Uterus (tissue), 4 donors: ENCODE results near the gene ABI3BP. TPM values are rescaled to one million over a fixed set of nuclear protein-coding genes. Genes with fewer than 3 reads are reported as not detected.

ENCODE experiments used
- DNase-seq, 2 donors: peaks; one replicate each; pipeline ENCODE4 v3.0.0-alpha.2; 2019 to 2020
- H3K27ac ChIP-seq, 2 donors: fragments of 200-600 bp; sonication (generic); 1 replicate in 1 of 2; 2 replicates in 1 of 2; pipeline ENCODE4 v1.5.1; 2016 to 2018
- H3K27me3 ChIP-seq, 2 donors: fragments of 200-600 bp; sonication (generic); one replicate each; pipeline ENCODE4 v1.5.1; 2018 to 2019; ENCODE audit warnings: control low read depth in 1 of 2
- H3K36me3 ChIP-seq, 2 donors: fragments of 200-600 bp; sonication (generic); one replicate each; pipeline ENCODE4 v1.5.1; 2019; ENCODE audit warnings: control low read depth in 1 of 2
- H3K4me1 ChIP-seq, 2 donors: fragments of 200-600 bp; sonication (generic); one replicate each; pipeline ENCODE4 v1.5.1; 2018 to 2019; ENCODE audit warnings: control low read depth in 1 of 2
- H3K4me3 ChIP-seq, 2 donors: fragments of 200-600 bp; sonication (generic); 1 replicate in 1 of 2; 2 replicates in 1 of 2; pipeline ENCODE4 v1.5.1; 2018 to 2019; ENCODE audit warnings: mild to moderate bottlenecking in 1 of 2
- H3K9me3 ChIP-seq, 2 donors: fragments of 200-600 bp; sonication (generic); one replicate each; pipeline ENCODE4 v1.5.1; 2019; ENCODE audit warnings: control low read depth in 1 of 2
- POLR2A ChIP-seq, 2 donors: fragments of 450-650 bp; IDR thresholded peaks; one replicate each; pipeline ENCODE4 v1.6.1; 2016; ENCODE audit warnings: antibody characterized with exemption in 2 of 2, mild to moderate bottlenecking in 1 of 2, moderate library complexity in 1 of 2
- intact Hi-C: fragments of 100-400 bp; cut with DNase I; formaldehyde crosslinking; loops from one replicate; pipeline ENCODE4 v1.15.1; 2023; ENCODE audit warnings: low total_unique reads
- total RNA-seq, 4 donors: library from RNA; depleted of rRNA in 3 of 4; stranded (reverse); fragments of >200 nt in 3 of 4; gene quantifications; one replicate each; pipeline versions ENCODE4 v1.1.0 to v1.2.4, GENCODE V29; 2014 to 2023
- TF ChIP-seq, protein P1 (sequence below), 4 experiments: fragments of 200-600 bp in 2 of 4; fragments of 450-650 bp in 2 of 4; sonication (generic) in 2 of 4; IDR thresholded peaks; one replicate each; pipeline ENCODE4 v1.5.1; 2016 to 2019; ENCODE audit warnings: antibody characterized with exemption in 4 of 4, mild to moderate bottlenecking in 2 of 4, moderate library complexity in 1 of 4
- donor health status: DM: yes; HTN: yes; CAD: no.

ABI3BP gene
- total RNA-seq, 4 donors from 2014 or later: 38.8 to 156 (median 89.2) TPM

DNA sequence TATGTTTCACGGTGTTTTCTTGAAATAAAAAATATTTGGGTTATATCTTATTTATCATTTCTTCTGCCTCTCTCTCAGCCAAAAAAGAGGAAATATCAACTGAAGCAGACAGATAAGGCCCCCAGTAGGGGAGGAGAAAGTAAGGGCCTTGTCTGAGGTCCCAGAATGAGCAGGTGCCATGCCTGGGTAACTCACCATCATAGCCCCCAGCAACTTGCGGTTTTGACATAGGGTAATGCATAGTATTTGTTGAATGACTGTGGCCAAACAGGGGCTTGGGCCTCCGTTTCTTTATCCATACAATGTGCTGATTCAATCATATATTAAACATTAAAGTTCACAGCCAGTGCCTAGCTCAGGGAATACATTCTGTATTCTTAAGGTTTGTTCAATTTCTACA is 119.6 kb downstream of the ABI3BP start:
- intact Hi-C loops: no loop called here
- no peak for DNase-seq
- Histone ChIP-seq H3K4me1 (peaks cover 0 to 3% of the 10 kb centered on the region in 2 donors), H3K27me3 (no peaks in the 10 kb centered on the region), H3K9me3 (no peaks in the 10 kb centered on the region), H3K36me3 (no peaks in the 10 kb centered on the region), H3K4me3 (no peak overlapping the region), H3K27ac (no peak overlapping the region)
- no peak for TF ChIP-seq POLR2A (IDR thresholded peaks at IDR 0.05)
- TF ChIP-seq, protein P1, sequence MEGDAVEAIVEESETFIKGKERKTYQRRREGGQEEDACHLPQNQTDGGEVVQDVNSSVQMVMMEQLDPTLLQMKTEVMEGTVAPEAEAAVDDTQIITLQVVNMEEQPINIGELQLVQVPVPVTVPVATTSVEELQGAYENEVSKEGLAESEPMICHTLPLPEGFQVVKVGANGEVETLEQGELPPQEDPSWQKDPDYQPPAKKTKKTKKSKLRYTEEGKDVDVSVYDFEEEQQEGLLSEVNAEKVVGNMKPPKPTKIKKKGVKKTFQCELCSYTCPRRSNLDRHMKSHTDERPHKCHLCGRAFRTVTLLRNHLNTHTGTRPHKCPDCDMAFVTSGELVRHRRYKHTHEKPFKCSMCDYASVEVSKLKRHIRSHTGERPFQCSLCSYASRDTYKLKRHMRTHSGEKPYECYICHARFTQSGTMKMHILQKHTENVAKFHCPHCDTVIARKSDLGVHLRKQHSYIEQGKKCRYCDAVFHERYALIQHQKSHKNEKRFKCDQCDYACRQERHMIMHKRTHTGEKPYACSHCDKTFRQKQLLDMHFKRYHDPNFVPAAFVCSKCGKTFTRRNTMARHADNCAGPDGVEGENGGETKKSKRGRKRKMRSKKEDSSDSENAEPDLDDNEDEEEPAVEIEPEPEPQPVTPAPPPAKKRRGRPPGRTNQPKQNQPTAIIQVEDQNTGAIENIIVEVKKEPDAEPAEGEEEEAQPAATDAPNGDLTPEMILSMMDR (IDR thresholded peaks at IDR 0.05): no peak

DNA sequence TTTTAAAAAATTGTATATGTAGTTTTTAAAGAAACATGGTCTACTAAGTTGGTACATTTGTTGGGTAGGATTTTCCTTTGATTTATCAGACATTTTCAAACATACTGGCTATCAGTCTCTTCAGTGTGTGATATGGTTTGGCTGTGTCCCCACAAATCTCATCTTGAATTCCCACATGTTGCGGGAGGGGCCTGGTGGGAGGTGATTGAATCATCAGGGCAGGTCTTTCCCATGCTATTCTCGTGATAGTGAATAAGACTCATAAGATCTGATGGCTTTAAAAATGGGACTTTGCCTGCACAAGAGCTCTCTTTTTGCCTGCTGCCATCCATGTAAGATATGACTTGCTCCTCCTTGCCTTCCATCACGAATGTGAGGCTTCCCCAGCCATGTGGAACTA is 121.9 kb downstream of the ABI3BP start:
- Histone ChIP-seq H3K36me3 (no peaks in the 10 kb centered on the region), H3K4me1 (peaks cover 0 to 3% of the 10 kb centered on the region in 2 donors), H3K9me3 (no peaks in the 10 kb centered on the region), H3K4me3 (no peak overlapping the region), H3K27ac (no peak overlapping the region), H3K27me3 (no peaks in the 10 kb centered on the region)
- TF ChIP-seq, protein P1 (IDR thresholded peaks at IDR 0.05): no peak
- no peak for TF ChIP-seq POLR2A (IDR thresholded peaks at IDR 0.05)
- intact Hi-C loops: no loop called here
- DNase-seq: no peak

GRCh38 chr3:100869787-100870186 is 123.4 kb downstream of the ABI3BP start:
- no peaks in the 10 kb centered on the region for H3K4me1 ChIP-seq
- H3K27ac ChIP-seq: peak overlapping the region in 1 of 2 donors; percentile 40
- no peak for DNase-seq
- intact Hi-C loops: no loop called here
- TF ChIP-seq POLR2A (IDR thresholded peaks at IDR 0.05): no peak
- TF ChIP-seq, protein P1 (IDR thresholded peaks at IDR 0.05): no peak
- H3K9me3 ChIP-seq: no peaks in the 10 kb centered on the region
- H3K36me3 ChIP-seq: no peaks in the 10 kb centered on the region
- H3K4me3 ChIP-seq: no peak overlapping the region
- H3K27me3 ChIP-seq: no peaks in the 10 kb centered on the region

- no peak overlapping the region for H3K27ac ChIP-seq
- no peaks in the 10 kb centered on the region for H3K36me3 ChIP-seq
- intact Hi-C loops: no loop called here
- no peak for DNase-seq
- H3K27me3 ChIP-seq: no peaks in the 10 kb centered on the region
- TF ChIP-seq, protein P1 (IDR thresholded peaks at IDR 0.05): no peak
- no peak for TF ChIP-seq POLR2A (IDR thresholded peaks at IDR 0.05)
- H3K4me1 ChIP-seq: no peaks in the 10 kb centered on the region
- H3K9me3 ChIP-seq: no peaks in the 10 kb centered on the region
- no peak overlapping the region for H3K4me3 ChIP-seq
These were observed 124.3 kb downstream of the ABI3BP start for GRCh38 chr3:100868894-100869293.

DNA sequence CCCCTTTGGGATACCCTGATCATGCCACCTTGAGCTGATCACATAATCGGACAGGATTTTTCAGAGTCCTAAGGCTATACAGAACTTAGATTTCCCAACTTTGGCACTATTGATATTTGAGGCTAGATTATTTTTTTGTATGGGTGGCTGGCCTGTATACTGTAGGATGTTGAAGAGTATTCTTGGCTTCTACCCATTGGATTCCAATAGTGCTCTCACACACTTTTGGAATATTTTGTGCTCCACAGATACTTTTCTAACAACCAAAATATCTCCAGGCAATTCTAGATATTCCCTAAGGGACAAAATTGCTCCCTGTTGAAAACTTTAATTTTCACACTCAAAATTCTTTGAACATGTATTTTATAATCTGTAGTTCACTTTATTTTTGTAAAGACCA is 125.1 kb downstream of the ABI3BP start:
- H3K36me3 ChIP-seq: no peaks in the 10 kb centered on the region
- intact Hi-C loops: no loop called here
- no peaks in the 10 kb centered on the region for H3K4me1 ChIP-seq
- no peaks in the 10 kb centered on the region for H3K27me3 ChIP-seq
- H3K9me3 ChIP-seq: no peaks in the 10 kb centered on the region
- DNase-seq: no peak
- no peak overlapping the region for H3K4me3 ChIP-seq
- H3K27ac ChIP-seq: no peak overlapping the region
- TF ChIP-seq POLR2A (IDR thresholded peaks at IDR 0.05): no peak
- TF ChIP-seq, protein P1 (IDR thresholded peaks at IDR 0.05): no peak
